Activated gamma-delta T cell treated with Interleukin-2 at 50 U/mL for 16 hours (primary cell): ENCODE measurements around the gene CDC14B.

Experiments used
- DNase-seq: peaks from one replicate; pipeline ENCODE4 v3.0.0-alpha.2; 2020

Gene CDC14B

GRCh38 chr9:96500696-96501632, 118.7 kb downstream of the CDC14B start:
- DNase-seq, result no peak

- no peak for DNase-seq
These were observed 120.4 kb downstream of the CDC14B start for GRCh38 chr9:96499257-96499656.

GRCh38 chr9:96498796-96499195, 120.8 kb downstream of the CDC14B start:
- DNase-seq, result no peak

GRCh38 chr9:96497117-96497399, 122.6 kb downstream of the CDC14B start:
- no peak for DNase-seq

- no peak for DNase-seq
These were observed 123.1 kb downstream of the CDC14B start for GRCh38 chr9:96496368-96497116.

- no peak for DNase-seq
These were observed 124.3 kb downstream of the CDC14B start for GRCh38 chr9:96495341-96495740.

GRCh38 chr9:96494215-96494800, 125.3 kb downstream of the CDC14B start:
- DNase-seq, result no peak

GRCh38 chr9:96493757-96494156, 125.9 kb downstream of the CDC14B start:
- no peak for DNase-seq

- no peak for DNase-seq
These were observed 126.6 kb downstream of the CDC14B start for GRCh38 chr9:96492993-96493531.

- DNase-seq, result no peak
These were observed 127.6 kb downstream of the CDC14B start for GRCh38 chr9:96491880-96492525.

- DNase-seq, result peak; percentile 17
These were observed 128.4 kb downstream of the CDC14B start for GRCh38 chr9:96491079-96491879.

GRCh38 chr9:96490534-96491078, 129.0 kb downstream of the CDC14B start:
- no peak for DNase-seq

- DNase-seq, result no peak
These were observed 130.1 kb downstream of the CDC14B start for GRCh38 chr9:96489482-96489979.

GRCh38 chr9:96487949-96488348, 131.7 kb downstream of the CDC14B start:
- no peak for DNase-seq

- no peak for DNase-seq
These were observed 132.6 kb downstream of the CDC14B start for GRCh38 chr9:96487029-96487396.

GRCh38 chr9:96486386-96487028, 133.1 kb downstream of the CDC14B start:
- DNase-seq, result no peak

- DNase-seq, result no peak
These were observed 134.4 kb downstream of the CDC14B start for GRCh38 chr9:96485280-96485679.

- no peak for DNase-seq
These were observed 135.1 kb downstream of the CDC14B start for GRCh38 chr9:96484521-96484931.

GRCh38 chr9:96483733-96484390, 135.8 kb downstream of the CDC14B start:
- no peak for DNase-seq

GRCh38 chr9:96483197-96483596, 136.4 kb downstream of the CDC14B start:
- no peak for DNase-seq

GRCh38 chr9:96482476-96482875, 137.2 kb downstream of the CDC14B start:
- DNase-seq, result no peak
